ENCODE measurements around the gene SLC22A3. TPM values are rescaled to one million over a fixed set of nuclear protein-coding genes. Genes with fewer than 3 reads are reported as not detected.

The SLC22A3 gene
- total and polyA plus RNA-seq, 2 of the 13 experiments (the other 11 are each of a cell fraction or from before 2014, with no cell fraction given) = 12.0 to 31.5 TPM

GRCh38 chr6:160300076-160300695 lies 48.0 kb upstream of the SLC22A3 start (continued):
- TF ChIP-seq HNF4G (IDR thresholded peaks at IDR 0.05; ENCODE audit: borderline replicate concordance, low read depth, low read length) (peak; percentile 37; the same call in 1 of the 2 replicates), HNF4G (CRISPR knock-in tag; IDR thresholded peaks at IDR 0.05; ENCODE audit: borderline replicate concordance, low read depth) (no peak)

GRCh38 chr6:160301339-160301738 lies 46.8 kb upstream of the SLC22A3 start:
- TF ChIP-seq ZNF660 (CRISPR knock-in tag; IDR thresholded peaks at IDR 0.05; ENCODE audit: borderline replicate concordance, low read depth) (no peak), ZNF343 (CRISPR knock-in tag; IDR thresholded peaks at IDR 0.05) (no peak), TAF1 (CRISPR knock-in tag; IDR thresholded peaks at IDR 0.05) (no peak), TARDBP (CRISPR knock-in tag; IDR thresholded peaks at IDR 0.05) (no peak), NFE2L1 (CRISPR knock-in tag; IDR thresholded peaks at IDR 0.05; ENCODE audit: borderline replicate concordance) (no peak), CREBL2 (CRISPR knock-in tag; IDR thresholded peaks at IDR 0.05; ENCODE audit: borderline replicate concordance) (no peak), REXO4 (CRISPR knock-in tag; IDR thresholded peaks at IDR 0.05; ENCODE audit: borderline replicate concordance) (no peak), ZFP62 (CRISPR knock-in tag; IDR thresholded peaks at IDR 0.05) (no peak), E2F5 (CRISPR knock-in tag; conservative IDR thresholded peaks at IDR 0.05) (no peak), ZNF589 (CRISPR knock-in tag; conservative IDR thresholded peaks at IDR 0.05) (no peak), ISL2 (CRISPR knock-in tag; IDR thresholded peaks at IDR 0.05) (no peak)
- intact Hi-C loops (cut with micrococcal nuclease; ENCODE audit: unreplicated experiment) (no loop called here), in situ Hi-C loops (cut with HindIII; ENCODE audit: extremely low pct_ligation_motif_present, low pct_unique_long_range_greater_than_20kb) (no loop called here)
- Histone ChIP-seq H3K4me2 (ENCODE audit: low read depth, low read length) (no peak overlapping the region), H3K79me2 (ENCODE audit: insufficient read depth, low read length) (no peaks in the 10 kb centered on the region), H3K36me3 (replicated peaks in 1 of 2; ENCODE audit: control insufficient read depth in 1 of 2, insufficient read depth in 2 of 2, low read length in 2 of 2) (no peaks in the 10 kb centered on the region), H3K4me1 (ENCODE audit: insufficient read depth, low read length) (peaks cover 14% of the 10 kb centered on the region), H3K9ac (ENCODE audit: insufficient read depth, low read depth, low read length) (no peak overlapping the region), H4K20me1 (ENCODE audit: insufficient read depth, low read length) (no peaks in the 10 kb centered on the region), H3K9me3 (ENCODE audit: low read length) (peaks cover 16% of the 10 kb centered on the region), H3K4me3 (replicated peaks in 1 of 3; ENCODE audit: insufficient read depth in 1 of 3, low read depth in 2 of 3, low read length in 3 of 3) (no peak overlapping the region), H3K27me3 (ENCODE audit: control insufficient read depth in 1 of 2, insufficient read depth in 2 of 2, low read length in 2 of 2) (no peaks in the 10 kb centered on the region), H3K27ac (ENCODE audit: extremely low read length, insufficient read depth, low read length) (no peak overlapping the region), H2AFZ (ENCODE audit: low read length) (no peak overlapping the region)
- 23% methylated on average over 4 of the region's 4 CpGs for WGBS (ENCODE audit: low lambda C conversion rate)
- BruUV-seq (replicated peaks) = no TSS peak
- no peak for DNase-seq (ENCODE audit: low spot score)
- ChIA-PET POLR2A (no interaction called here), CTCF (ENCODE audit: low intra/inter-chr PET ratio, low total read pairs) (no interaction called here)
- ATAC-seq = no peak
- FAIRE-seq = no peak

Data from HepG2 (cell line).